EL (cell line): ENCODE data around the gene PACS1.
"Not testable (repeated sequence)": the region's sequence is repeated elsewhere in the genome, so short reads cannot be mapped to it uniquely, and the experiment has no call there.

Experiments used
- DNase-seq: peaks from one replicate; pipeline ENCODE4 v3.0.0-alpha.2; 2016

PACS1 gene

GRCh38 chr11:66231561-66231960, 161.5 kb downstream of the PACS1 start:
- DNase-seq = no peak

DNA sequence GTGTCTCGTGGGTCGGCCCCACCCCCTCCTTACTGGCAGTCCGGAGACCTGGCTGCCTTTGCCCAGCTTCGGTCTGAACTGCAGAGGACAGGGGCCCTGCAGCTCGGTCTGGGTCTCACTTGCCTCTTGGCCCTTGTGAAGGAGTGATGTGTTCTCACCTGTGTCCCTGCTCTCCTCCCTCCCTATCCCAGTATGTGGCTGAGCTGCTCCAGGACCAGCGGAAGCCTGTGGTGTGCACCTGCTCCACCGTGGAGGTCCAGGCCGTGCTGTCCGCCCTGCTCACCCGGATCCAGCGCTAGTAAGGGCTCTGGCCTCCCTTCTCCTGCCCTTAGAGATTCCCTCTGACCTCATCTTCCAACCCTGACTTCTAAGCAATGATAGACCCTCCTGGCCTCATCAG, 162.7 kb downstream of the PACS1 start:
- no peak for DNase-seq

DNA sequence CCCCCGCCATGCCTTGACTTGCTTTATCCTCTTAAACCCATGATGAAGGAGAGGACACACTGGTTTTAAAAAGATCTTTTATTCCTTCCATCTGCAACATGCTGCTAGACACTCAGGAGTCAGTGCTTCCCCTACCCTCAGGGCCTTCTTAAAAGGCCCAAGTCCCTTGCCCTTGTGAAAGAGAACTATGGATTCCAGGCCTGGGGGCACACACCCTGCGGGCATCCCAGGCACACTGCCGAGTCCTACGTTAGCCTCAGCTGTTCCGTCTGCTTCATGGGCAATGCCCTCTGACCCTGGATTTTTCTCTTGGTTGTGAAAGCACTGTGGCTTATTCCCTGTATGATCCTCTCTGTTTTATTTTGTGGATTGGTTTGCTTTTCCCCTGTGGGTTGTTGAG, 163.2 kb downstream of the PACS1 start:
- no peak for DNase-seq

DNA sequence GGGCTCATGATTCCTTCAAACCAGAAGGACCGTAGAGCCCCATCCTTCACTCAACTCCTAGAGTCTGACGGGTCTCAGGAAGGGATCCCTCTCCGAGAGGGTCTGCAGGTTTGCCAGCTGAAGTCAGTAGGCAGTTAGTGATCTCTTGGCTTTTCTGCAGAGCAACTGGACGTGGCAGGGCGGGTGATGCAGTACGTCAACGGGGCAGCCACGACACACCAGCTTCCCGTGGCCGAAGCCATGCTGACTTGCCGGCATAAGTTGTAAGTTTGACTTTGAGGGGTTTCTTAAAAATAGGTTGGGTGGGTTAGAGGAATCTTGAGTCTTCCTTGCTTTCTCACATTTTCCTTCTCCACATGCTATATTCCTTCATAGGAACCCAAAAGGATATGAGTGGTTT, 165.1 kb downstream of the PACS1 start:
- DNase-seq = no peak

GRCh38 chr11:66237867-66238266, 167.8 kb downstream of the PACS1 start:
- no peak for DNase-seq

DNA sequence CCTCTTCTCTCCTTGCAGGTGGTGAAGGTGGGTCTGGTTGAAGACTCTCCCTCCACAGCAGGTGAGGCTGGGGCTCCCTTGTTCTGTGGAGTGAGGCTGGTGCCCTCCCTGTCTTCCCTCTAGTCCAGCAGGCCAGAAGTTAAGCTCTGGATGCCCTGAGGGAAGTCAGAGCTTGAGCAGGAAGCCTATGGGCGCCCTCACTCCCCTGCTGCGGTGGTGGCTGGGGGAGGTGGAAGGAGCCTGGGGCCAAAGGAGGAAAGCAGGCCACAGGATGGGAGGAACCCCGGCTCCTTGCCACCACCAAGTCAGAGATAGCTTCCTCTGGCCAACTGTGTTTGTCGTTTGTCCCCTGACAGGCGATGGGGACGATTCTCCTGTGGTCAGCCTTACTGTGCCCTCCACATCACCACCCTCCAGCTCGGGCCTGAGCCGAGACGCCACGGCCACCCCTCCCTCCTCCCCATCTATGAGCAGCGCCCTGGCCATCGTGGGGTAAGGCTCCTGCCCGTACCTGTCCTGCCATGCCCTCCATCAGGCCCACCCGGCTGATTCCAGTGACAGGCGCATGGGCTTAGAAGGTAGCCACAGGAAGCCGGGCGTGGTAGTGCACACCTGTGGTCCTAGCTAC, 168.8 kb downstream of the PACS1 start:
- DNase-seq = no peak

DNA sequence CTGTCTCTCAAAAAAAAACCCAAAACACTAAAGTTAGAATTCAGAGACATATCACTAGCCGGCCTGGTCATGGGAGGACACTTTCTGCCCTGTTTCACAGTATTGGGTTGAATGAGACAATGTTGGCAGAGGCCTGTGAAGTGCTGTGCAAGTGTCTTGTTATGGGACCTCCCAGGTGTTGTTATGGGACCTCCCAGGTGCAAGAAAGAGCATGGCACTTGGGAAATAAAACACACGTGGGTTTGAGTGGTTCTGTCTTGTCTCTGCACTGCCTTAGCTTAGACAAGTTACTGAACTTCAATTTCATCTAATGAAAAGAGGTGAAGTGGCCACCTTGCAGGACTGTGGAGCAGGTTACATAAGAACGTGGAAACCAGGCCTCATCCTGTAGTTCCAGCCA, 169.4 kb downstream of the PACS1 start:
- no peak for DNase-seq

DNA sequence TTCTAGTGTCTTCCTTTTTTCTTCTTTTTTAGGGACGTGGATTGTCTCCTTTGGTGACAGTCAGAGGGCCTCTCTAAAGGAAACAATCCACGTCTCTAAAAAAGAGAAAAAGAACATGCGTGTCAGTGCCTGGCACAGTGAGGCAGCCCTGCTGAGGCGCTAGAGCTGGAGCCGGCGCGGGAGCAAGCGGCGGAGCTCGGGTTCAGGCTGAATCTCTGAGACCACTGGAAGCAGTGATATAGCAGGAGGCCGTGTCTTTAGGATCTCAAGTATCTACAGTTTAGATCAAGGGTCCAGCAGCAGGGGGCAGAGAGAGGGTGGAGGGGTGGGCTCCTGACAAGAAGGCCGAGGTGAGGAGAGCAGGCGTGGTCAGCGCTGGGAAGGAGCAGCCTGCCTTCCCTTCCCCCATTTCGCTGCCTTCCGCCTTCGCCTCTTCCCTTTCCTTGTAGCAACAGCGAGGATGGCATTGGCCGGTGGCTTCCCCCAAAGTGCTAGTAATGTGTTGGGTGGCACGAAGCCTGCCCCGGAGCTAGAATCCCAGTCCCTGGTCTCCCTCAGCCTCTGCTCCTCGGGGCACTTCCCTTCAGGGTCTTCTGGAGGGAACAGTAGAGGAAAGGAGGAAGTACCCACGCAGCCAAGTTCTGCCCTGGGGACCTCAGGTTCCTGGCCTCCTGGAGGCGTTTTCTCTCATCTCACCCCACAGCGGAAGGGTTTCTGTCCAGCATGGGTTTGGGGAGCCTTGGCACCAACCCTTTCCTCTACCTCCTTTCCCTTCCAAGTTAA, 170.1 kb downstream of the PACS1 start:
- DNase-seq = no peak

GRCh38 chr11:66240781-66241136, 170.7 kb downstream of the PACS1 start:
- DNase-seq = no peak

GRCh38 chr11:66242095-66242765, 172.2 kb downstream of the PACS1 start:
- no peak for DNase-seq

- no peak for DNase-seq
Measured at GRCh38 chr11:66243782-66244535, 173.9 kb downstream of the PACS1 start.

DNA sequence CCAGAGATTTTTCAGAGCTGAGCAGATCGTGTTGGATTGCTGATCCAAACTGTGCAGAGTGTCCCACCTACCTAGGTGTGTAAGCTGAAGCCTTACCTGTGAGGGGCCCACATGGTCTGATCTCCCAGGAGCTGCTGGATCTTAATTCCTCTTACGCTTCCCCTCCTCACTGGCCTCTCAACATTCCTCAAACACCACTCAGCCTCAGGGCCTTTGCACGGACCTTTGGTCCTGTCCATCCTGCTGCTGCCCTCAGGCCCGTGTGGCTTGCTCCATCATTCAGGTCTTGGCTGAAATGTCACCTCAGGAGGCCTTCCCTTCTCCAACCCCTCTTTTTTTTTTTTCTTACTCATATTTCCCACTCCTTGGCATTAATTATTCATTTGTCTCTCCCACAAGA, 177.2 kb downstream of the PACS1 start:
- no peak for DNase-seq

DNA sequence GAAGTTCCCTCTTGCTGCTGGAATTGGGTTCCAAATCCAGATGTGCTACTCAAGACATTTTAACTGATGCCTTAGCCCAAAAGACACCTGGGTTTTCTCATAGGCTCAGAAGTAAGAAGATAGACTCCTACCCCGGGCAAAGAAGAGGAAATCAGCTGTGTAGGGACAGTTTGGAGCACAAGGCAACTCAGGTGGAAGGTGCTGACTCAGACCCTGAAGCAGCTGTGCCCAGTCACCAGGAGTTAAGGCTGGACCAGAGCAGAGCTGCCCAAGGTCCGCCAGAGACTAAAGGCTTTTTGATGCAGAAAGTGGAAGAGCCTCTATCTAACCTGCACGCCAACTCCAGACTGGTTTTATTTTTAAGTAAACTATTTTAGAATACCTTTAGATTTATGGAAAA, 177.7 kb downstream of the PACS1 start:
- no peak for DNase-seq

DNA sequence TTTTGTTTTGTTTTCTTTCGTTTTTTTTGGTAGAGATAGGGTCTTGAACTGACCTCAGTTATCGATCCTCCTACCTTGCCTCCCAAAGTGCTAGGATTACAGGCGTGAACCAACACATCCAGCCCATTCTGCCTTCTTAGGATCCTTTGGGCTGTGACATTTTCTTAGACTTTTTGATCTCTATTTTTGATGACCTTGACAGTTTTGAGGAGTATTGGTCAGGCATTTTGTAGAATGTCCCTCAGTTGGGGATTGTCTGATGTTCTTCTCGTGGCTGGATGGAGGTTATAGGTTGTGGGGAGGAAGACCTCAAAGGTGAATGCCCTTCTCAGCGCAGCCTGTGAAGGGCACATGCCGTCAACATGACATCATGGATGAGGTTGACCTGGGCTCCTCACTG, 178.8 kb downstream of the PACS1 start:
- no peak for DNase-seq

DNA sequence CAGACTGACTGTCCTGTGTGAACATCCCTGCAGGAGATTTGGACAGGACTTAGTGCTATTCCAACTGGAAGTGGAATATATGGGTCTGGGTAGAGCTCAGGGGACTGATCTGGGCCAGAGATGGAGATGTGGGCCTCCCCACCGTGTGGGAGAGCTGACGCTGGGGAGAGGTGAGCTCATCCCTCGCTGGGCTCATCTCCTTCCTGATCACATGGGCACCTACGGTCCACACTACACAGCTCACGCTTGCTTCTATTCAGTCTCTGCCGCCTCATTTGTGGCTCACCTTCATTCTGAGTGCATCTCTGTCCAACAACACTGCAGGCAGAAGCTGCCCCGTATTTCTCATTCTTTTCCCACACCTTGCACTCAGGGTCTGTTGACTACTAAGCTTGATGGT, 181.7 kb downstream of the PACS1 start:
- DNase-seq = no peak

DNA sequence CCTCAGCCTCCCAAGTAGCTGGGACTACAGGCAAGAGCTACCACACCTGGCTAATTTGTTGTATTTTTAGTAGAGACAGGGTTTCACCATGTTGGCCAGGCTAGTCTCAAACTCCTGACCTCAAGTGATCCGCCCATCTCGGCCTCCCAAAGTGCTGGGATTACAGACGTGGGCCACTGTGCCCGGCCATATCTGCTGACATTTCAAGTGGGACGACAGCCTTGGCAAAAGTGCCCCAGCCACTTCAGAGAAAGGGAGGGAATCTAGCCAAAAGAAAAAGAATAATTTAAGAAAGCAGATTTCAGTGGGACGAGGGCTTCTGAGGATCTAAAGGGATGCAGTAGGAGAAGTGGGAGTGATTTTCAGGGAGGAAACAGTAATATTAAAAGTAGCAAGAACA, 183.0 kb downstream of the PACS1 start:
- not testable (repeated sequence) for DNase-seq

GRCh38 chr11:66258473-66258893, 188.4 kb downstream of the PACS1 start:
- no peak for DNase-seq

- no peak for DNase-seq
Measured at GRCh38 chr11:66259225-66259624, 189.2 kb downstream of the PACS1 start.

DNA sequence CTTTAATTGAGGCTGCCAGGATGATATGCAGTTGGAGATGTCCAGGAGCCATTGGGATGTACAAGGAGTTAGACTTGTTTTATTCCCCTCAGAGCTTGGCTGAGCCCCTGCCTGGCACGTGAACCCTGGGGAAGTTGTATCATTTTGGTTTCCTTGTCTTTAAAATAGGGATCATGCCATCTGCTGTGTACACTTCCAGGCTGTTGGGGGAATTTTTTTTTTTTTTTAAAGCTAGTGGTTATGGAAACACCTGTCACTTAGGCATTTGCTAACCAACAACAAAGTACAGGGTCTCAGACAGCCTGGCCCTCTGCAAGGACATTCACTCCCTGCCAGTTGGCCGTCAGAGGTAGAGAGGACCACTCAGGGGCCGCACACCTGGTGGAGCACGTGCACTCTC, 189.9 kb downstream of the PACS1 start:
- DNase-seq = no peak

- DNase-seq = no peak
Measured at GRCh38 chr11:66261578-66261977, 191.5 kb downstream of the PACS1 start.

DNA sequence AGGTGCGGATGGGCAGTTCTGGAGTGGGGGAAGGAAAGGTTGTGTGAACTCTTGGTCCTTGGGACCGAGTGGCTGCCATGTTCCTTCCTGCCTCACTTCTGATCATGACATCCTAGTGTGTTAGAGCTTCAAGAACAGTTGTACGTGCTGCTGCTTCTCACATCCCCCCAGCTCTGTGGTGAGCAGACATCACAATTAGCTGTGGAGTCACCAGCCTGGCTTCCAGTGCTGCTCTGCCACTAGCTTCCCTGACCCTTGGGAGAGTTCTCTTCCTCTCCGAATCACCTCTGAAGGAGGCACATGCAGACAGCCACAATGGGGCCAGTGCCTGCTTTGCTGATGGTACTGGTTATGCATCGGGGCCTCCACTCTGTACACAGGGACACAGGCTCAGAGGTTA, 192.1 kb downstream of the PACS1 start:
- DNase-seq = no peak

DNA sequence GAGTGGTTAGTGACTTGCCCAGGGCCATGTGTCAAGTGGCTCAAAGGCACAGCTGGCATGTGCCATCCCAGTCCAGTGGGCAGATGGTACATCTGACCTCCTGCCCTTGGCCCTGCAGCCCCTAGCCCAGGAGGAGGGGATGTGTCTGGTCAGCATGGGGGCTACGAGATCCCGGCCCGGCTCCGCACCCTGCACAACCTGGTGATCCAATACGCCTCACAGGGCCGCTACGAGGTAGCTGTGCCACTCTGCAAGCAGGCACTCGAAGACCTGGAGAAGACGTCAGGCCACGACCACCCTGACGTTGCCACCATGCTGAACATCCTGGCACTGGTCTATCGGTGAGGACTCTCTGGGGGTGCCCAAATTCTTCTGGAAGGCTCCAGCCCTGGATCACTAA, 192.6 kb downstream of the PACS1 start:
- DNase-seq = no peak

GRCh38 chr11:66263231-66263630, 193.2 kb downstream of the PACS1 start:
- no peak for DNase-seq

GRCh38 chr11:66263785-66264184, 193.7 kb downstream of the PACS1 start:
- no peak for DNase-seq
